Activated T-cell treated with anti-CD3 and anti-CD28 coated beads, Interleukin-2, amount 50 U/mL, for 4 hours (primary cell): ENCODE measurements around the gene TTC23. TPM values are rescaled to one million over a fixed set of nuclear protein-coding genes. Genes with fewer than 3 reads are reported as not detected.

Experiments used
- total RNA-seq, 3 donors: library from RNA; stranded (reverse); gene quantifications; one replicate each; pipeline ENCODE4 v1.2.1, GENCODE V29; 2021

TTC23 gene
- total RNA-seq, 3 donors from 2014 or later, result 1.1 to 3.0 (median 1.6) TPM

Other genes with a start within 250 kb of the TTC23 start
- gene PGPEP1L, start 241.8 kb downstream of the TTC23 start, total RNA-seq, result not detected
- under 1 TPM; 0.42 to 0.60 (median 0.53) TPM for gene SYNM, start 144.5 kb downstream of the TTC23 start, total RNA-seq
- gene LRRC28, start 1.9 kb upstream of the TTC23 start, total RNA-seq, result 10 to 100 TPM in 1 of 3 donors, 1 to 10 TPM in 2; 8.6 to 11.3 (median 9.4) TPM